Lung (tissue), 12 donors: ENCODE results near the gene NDUFAF8. TPM values are rescaled to one million over a fixed set of nuclear protein-coding genes. Genes with fewer than 3 reads are reported as not detected.
A peak's percentile ranks its signal among the peaks of the same experiment; 100 is the strongest.

Source experiments
- ATAC-seq: fragments of 200-7000 bp; cut with Tn5 transposase; one replicate; pipeline ENCODE4 v1.9.1; 2020; ENCODE audit warnings: moderate number of reproducible peaks; ENCODE audit not compliant: insufficient read depth, low FRiP score
- DNase-seq, 3 donors: peaks; one replicate each; pipeline ENCODE4 v3.0.0-alpha.2; 2013 to 2017
- H3K27ac ChIP-seq, 2 donors: one replicate each; pipeline ENCODE4 v1.5.1; 2013; ENCODE audit warnings: mild to moderate bottlenecking in 2 of 2, moderate library complexity in 2 of 2, control low read depth in 1 of 2, inconsistent platforms in 1 of 2, low read depth in 1 of 2, low read length in 1 of 2
- H3K27me3 ChIP-seq, 3 donors: one replicate each; pipeline ENCODE4 v1.5.1; 2013; ENCODE audit warnings: low read length in 2 of 3; ENCODE audit not compliant: control insufficient read depth in 3 of 3, insufficient read depth in 3 of 3
- H3K36me3 ChIP-seq, 4 donors: one replicate each; pipeline ENCODE4 v1.5.1; 2013; ENCODE audit warnings: low read length in 4 of 4, mild to moderate bottlenecking in 1 of 4, moderate library complexity in 1 of 4; ENCODE audit not compliant: control insufficient read depth in 4 of 4, insufficient read depth in 4 of 4
- H3K4me1 ChIP-seq, 5 donors: one replicate each; pipeline ENCODE4 v1.5.1; 2013; ENCODE audit warnings: low read length in 5 of 5, mild to moderate bottlenecking in 2 of 5, moderate library complexity in 1 of 5; ENCODE audit not compliant: control insufficient read depth in 5 of 5, insufficient read depth in 5 of 5
- H3K4me3 ChIP-seq: one replicate; pipeline ENCODE4 v1.5.1; 2013; ENCODE audit warnings: mild to moderate bottlenecking, control low read depth, moderate library complexity
- H3K9ac ChIP-seq, 2 donors: one replicate each; pipeline ENCODE4 v1.5.1; 2013; ENCODE audit warnings: low read length in 2 of 2, control low read depth in 1 of 2; ENCODE audit not compliant: insufficient read depth in 1 of 2
- H3K9me3 ChIP-seq, 4 donors: one replicate each; pipeline ENCODE4 v1.5.1; 2013; ENCODE audit warnings: low read length in 3 of 4, mild to moderate bottlenecking in 1 of 4, moderate library complexity in 1 of 4; ENCODE audit not compliant: control insufficient read depth in 4 of 4, insufficient read depth in 3 of 4
- CTCF ChIP-seq: IDR thresholded peaks from 2 replicates; pipeline ENCODE4 v1.5.1; 2012; ENCODE audit warnings: mild to moderate bottlenecking; ENCODE audit errors: control extremely low read depth, extremely low read depth
- WGBS, 2 donors: extraction: QIAGEN DNeasy Blood & Tissue Kit; methylation state at CpG; one replicate each; pipeline ENCODE4 v1.1.7; 2013; 5-methylcytosine and 5-hydroxymethylcytosine counted together
- polyA plus RNA-seq, 2 donors: library from polyadenylated mRNA; stranded (reverse); fragments of 200-250 nt; gene quantifications; one replicate each; pipeline ENCODE4 v1.2.1, GENCODE V29; 2013
- total RNA-seq, 2 donors: library from RNA; depleted of rRNA in 1 of 2; stranded (reverse); fragments of >200 nt in 1 of 2; gene quantifications; one replicate each; pipeline ENCODE4 v1.2.1, GENCODE V29; 2014 to 2021
- donor health status: control.
- donor health status: control.
- donor health status: Bipolar disorder and iron deficiency.
- donor health status: healthy.
- donor health status: DM: yes; HTN: yes; CAD: no.

Gene NDUFAF8
- total and polyA plus RNA-seq, 4 donors: 12.7 to 51.1 (median 29.9) TPM

- no peak for TF ChIP-seq CTCF
- peak overlapping the region in 1 of 2 donors; percentile 41 for H3K27ac ChIP-seq
- 41 to 84% methylated on average over 18 of the region's 18 CpGs for WGBS, 2 donors
- peaks cover 0 to 14% (median 6%) of the 10 kb centered on the region in 5 donors for H3K4me1 ChIP-seq
- DNase-seq: peak; percentile 86 to 91 (median 88)
- no peaks in the 10 kb centered on the region for H3K9me3 ChIP-seq
- no peaks in the 10 kb centered on the region for H3K27me3 ChIP-seq
- peak; percentile 48 for ATAC-seq
- H3K36me3 ChIP-seq: peaks cover 8 to 65% (median 18%) of the 10 kb centered on the region in 4 donors
- H3K4me3 ChIP-seq: no peak overlapping the region
- H3K9ac ChIP-seq: no peak overlapping the region
Measured at GRCh38 chr17:81277421-81277820, 38.3 kb downstream of the NDUFAF8 start.

GRCh38 chr17:81277946-81278693, 39.0 kb downstream of the NDUFAF8 start:
- Histone ChIP-seq H3K4me3 (no peak overlapping the region), H3K27me3 (no peaks in the 10 kb centered on the region), H3K4me1 (peaks cover 0 to 14% (median 6%) of the 10 kb centered on the region in 5 donors), H3K9ac (no peak overlapping the region), H3K36me3 (peaks cover 8 to 68% (median 16%) of the 10 kb centered on the region in 4 donors), H3K9me3 (no peaks in the 10 kb centered on the region), H3K27ac (peak overlapping the region in 1 of 2 donors; percentile 41)
- peak in 1 of 3 donors; percentile 57 for DNase-seq
- no peak for TF ChIP-seq CTCF
- 72 to 92% methylated on average over 20 of the region's 20 CpGs for WGBS, 2 donors
- no peak for ATAC-seq

GRCh38 chr17:81278831-81279230, 39.7 kb downstream of the NDUFAF8 start:
- DNase-seq (no peak), ATAC-seq (no peak)
- Histone ChIP-seq H3K27ac (peak overlapping the region in 1 of 2 donors; percentile 41), H3K36me3 (peaks cover 3 to 65% (median 10%) of the 10 kb centered on the region in 4 donors), H3K4me1 (peaks cover 0 to 14% (median 6%) of the 10 kb centered on the region in 5 donors), H3K27me3 (no peaks in the 10 kb centered on the region), H3K4me3 (no peak overlapping the region), H3K9ac (no peak overlapping the region), H3K9me3 (no peaks in the 10 kb centered on the region)
- no peak for TF ChIP-seq CTCF
- WGBS, 2 donors: 97 to 98% methylated on average over 8 of the region's 8 CpGs
